DMS53 treated with DMSO at 0.1 percent for 48 hours (cell line): ENCODE data around the gene WBP2.
"Not testable (repeated sequence)": the region's sequence is repeated elsewhere in the genome, so short reads cannot be mapped to it uniquely, and the experiment has no call there.

Experiments used
- DNase-seq: peaks from one replicate; lab custom pipeline; 2025; ENCODE audit not compliant: unreplicated experiment; lab: John Stamatoyannopoulos, UW

The WBP2 gene

GRCh38 chr17:75814900-75815373 lies 40.2 kb downstream of the WBP2 start:
- no peak for DNase-seq

DNA sequence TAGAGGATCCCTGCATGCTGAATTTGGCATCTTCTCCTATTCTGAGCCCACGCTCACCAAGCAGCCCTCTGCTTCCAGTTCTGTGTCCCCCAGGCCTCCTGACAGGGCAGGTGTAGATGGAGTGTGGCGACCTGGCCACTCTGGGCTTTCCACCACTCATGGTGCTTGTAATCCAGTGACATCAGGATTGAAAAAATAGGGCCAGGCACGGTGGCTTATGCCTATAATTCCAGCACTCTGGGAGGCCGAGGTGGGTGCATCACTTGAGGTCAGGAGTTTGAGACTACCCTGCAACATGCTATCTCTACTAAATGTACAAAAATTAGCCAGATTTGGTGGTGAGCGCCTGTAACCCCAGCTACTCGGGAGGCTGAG lies 41.1 kb downstream of the WBP2 start:
- no peak for DNase-seq

DNA sequence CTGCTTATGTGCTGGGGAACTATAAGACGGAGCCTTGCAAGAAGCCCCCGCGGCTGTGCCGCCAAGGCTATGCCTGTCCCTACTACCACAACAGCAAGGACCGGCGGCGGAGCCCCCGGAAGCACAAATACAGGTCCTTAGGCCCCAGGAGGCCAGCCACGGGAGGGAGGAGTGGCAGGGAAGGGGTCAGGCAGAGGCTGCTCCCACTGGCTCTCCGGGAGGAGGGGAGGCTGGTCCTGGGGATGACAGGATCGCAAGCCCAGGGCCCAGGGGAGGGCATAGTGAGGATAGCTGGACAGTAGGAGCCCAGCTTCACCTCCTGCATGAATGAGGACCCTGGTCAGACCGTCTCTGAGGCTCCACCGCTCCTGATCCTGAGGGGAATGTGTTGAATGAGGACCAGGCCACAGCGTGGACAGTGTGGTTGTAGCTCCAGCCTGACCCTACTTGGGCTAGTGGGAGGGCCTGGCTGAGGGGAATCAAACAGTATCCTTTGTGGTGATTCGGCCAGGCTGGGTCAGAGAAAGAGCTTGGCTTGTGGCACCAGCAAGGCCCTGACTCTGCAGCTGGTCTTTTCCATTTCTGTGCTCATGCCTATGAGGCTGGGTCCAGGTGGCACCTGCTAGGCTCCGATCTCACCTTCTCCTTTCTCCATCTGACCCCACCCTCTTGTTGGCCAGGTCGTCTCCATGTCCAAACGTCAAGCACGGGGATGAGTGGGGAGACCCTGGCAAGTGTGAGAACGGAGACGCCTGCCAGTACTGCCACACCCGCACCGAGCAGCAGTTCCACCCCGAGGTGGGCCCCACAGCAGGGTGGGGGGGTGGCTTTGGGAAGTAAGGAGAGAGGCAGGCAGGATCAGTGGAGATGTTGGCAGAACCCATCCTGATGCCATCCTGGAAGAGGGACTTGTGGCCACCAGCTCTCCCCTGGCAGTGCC lies 41.8 kb downstream of the WBP2 start:
- DNase-seq = no peak

GRCh38 chr17:75812096-75813013 lies 42.8 kb downstream of the WBP2 start:
- DNase-seq = no peak

GRCh38 chr17:75811174-75811573 lies 44.0 kb downstream of the WBP2 start:
- DNase-seq = no peak

DNA sequence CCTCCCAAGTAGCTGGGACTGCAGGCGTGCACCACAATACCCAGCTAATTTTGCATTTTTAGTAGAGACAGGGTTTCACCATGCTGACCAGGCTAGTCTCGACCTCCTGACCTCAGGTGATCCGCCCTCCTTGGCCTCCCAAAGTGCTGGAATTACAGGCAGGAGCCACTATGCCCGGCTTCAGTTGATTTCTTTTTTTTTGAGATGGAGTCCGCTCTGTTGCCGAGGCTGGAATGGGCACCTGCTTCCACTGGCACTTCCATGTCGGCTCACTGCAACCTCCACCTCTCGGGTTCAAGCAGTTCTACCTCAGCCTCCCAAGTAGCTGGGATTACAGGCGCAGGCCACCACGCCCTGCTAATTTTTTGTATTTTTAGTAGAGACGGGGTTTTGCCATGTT lies 44.4 kb downstream of the WBP2 start:
- not testable (repeated sequence) for DNase-seq

DNA sequence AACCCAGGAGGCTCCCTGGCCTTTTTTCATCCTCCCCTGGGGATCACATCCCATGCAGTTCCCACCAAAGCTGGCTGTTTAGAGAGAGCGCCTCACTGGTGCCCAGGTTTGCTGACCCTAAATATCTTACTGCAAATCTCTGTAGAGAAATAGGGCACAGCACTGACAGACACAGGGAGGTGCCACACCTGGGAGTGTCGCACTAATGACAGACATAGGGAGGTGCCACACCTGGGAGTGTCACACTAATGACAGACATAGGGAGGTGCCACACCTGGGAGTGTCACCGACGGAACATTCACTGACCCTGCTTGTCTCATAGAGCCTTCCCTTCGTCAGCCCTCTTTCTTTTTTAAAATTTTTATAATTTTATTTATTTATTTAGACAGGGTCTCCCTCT lies 44.9 kb downstream of the WBP2 start:
- no peak for DNase-seq

DNA sequence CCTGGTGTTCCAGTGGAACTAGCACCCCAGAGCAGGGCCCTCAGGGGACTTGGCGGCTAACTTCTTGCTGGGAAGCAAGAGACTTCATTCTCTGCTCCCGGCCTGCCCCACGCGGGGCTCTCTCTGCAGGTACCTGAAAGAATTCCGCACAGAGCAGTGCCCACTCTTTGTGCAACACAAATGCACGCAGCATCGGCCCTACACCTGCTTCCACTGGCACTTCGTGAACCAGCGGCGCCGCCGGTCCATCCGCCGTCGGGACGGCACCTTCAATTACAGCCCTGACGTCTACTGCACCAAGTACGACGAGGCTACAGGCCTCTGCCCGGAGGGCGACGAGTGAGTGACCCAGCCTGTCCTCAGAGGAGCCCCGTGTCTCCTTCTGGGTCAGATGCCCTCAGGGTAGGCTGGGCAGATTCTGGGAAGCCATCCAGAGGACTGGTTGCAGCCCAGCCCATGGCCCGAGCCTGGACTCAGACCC lies 45.5 kb downstream of the WBP2 start:
- no peak for DNase-seq

GRCh38 chr17:75808905-75809621 lies 46.1 kb downstream of the WBP2 start:
- DNase-seq = no peak

DNA sequence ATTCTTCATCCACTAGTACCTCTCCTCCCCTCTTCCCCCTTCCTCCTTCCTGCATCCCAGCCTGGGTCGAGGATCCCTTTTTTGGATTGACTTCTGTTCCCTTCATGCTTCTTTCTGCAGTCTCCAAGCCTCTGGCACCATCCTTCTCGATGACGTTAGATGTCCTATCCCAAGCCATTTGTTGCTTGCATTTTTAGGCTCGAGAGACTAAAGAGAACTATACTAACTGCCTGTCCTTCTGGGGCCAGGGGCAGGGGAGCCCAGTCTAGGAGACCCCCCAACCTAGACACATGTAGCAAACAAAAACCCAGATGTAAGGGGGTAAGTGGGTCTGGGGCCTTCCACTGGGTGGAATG lies 46.6 kb downstream of the WBP2 start:
- no peak for DNase-seq

DNA sequence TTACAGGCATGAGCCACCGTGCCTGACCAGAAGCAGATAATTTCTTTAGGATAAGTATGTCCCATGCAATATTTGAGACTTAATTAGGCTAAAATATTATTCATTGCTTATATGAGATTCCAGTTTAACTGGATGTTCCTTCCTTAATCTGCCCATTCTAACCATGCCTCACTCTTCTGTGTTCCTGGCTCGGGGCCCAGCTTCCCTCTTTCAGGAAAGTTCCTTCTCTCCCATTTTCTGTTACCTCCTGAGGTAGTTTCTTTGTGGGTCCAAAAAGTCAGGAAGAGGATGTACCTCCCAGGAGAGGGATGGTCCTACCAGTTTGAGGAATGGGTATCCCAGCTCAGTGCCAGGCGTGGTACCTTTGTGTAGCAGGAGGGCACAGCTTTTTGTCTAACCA lies 47.3 kb downstream of the WBP2 start:
- no peak for DNase-seq

DNA sequence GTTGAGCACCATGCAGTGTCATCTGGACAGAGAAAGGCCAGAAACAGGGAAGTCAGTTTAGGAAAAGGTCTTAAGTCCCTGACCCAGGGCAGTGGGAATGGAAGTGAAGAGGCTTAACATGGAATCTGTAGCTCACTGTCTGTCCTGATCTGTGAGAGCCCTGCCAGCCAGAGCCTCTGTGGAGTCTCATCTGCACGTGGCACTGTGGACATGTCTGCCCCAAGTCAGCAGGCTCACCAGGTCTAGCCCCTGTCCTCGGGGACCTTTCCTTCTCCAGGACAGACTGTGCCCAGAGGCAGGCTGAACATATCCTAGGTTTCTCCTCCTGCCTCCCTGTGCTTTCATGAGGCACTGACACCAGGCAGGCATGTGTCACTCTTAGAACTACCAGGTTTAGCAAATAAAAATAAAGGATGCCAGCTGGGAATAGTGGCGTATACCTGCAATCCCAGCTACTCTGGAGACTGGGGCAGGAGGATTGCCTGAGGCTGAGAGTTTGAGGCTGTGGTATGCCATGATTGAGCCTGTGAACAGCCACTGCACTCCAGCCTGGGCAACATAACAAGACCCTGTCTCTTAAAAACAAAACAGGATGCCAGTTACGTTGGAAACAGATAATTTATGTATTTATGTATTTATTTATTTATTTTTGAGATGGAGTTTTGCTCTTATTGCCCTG lies 48.2 kb downstream of the WBP2 start:
- DNase-seq = no peak

- DNase-seq = no peak
Observed at GRCh38 chr17:75803883-75804282, 51.3 kb downstream of the WBP2 start.

DNA sequence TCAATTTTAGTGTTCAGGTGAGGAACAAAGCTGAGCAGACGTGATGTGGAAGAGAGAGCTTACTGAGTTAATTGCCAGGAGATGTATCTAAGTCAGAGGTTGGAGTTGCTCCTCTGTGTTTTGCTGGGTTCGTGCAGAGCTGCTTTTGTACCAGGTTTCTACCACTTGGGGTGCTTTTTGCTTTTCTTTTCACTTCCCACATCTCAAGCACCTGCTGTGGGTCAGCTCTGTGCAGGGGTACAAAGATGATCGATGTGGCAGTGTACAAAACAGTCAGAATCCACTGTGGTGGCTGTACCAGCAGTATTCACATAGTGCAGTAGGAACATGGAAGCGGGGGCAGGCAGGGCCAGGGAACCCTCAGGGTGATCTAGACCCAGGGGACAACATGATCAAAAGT lies 55.7 kb downstream of the WBP2 start:
- DNase-seq = no peak

GRCh38 chr17:75795820-75796607 lies 59.1 kb downstream of the WBP2 start:
- DNase-seq = no peak
